ENCODE results near the gene MDGA2. TPM values are rescaled to one million over a fixed set of nuclear protein-coding genes. Genes with fewer than 3 reads are reported as not detected.

The MDGA2 gene
- polyA plus RNA-seq, 1 of the 3 experiments (the other 2 are of a cell fraction) = not detected

- Histone ChIP-seq H3K4me2 (no peak overlapping the region), H3K27me3 (ENCODE audit: insufficient read depth) (no peaks in the 10 kb centered on the region), H3K4me3 (ENCODE audit: low read depth in 2 of 2, low read length in 1 of 2) (no peak overlapping the region), H3K9ac (no peak overlapping the region), H3F3A (replicated peaks; ENCODE audit: insufficient read depth) (no peaks in the 10 kb centered on the region), H4K20me1 (ENCODE audit: insufficient read depth) (no peaks in the 10 kb centered on the region), H3K79me2 (ENCODE audit: insufficient read depth) (no peaks in the 10 kb centered on the region), H3K27ac (ENCODE audit: low read depth in 2 of 2, low read length in 1 of 2) (no peak overlapping the region), H3K36me3 (replicated peaks in 1 of 2; ENCODE audit: control insufficient read depth in 1 of 2, insufficient read depth in 2 of 2, low read length in 1 of 2) (no peaks in the 10 kb centered on the region), H2AFZ (ENCODE audit: low read depth) (no peak overlapping the region), H3K4me1 (ENCODE audit: control insufficient read depth in 1 of 2, insufficient read depth in 2 of 2, low read depth in 1 of 2, low read length in 1 of 2) (no peaks in the 10 kb centered on the region), H3K9me3 (no peaks in the 10 kb centered on the region), H3K9me2 (no peaks in the 10 kb centered on the region)
- CTCF ChIA-PET = no interaction called here
- WGBS (ENCODE audit: low lambda C conversion rate) = 0% methylated on average over 3 of the region's 3 CpGs
- no peak for TF ChIP-seq NRF1 (IDR thresholded peaks at IDR 0.05; ENCODE audit: low read depth, low read length)
- TF ChIP-seq MAX (IDR thresholded peaks at IDR 0.05; ENCODE audit: low read depth) = no peak
- TF ChIP-seq ELF1 (IDR thresholded peaks at IDR 0.05) = no peak
- no peak for TF ChIP-seq EZH2phosphoT487 (IDR thresholded peaks at IDR 0.05; ENCODE audit: borderline replicate concordance, low read depth)
- no peak for TF ChIP-seq TEAD4 (IDR thresholded peaks at IDR 0.05; ENCODE audit: borderline replicate concordance, insufficient read depth)
- TF ChIP-seq, protein P1, sequence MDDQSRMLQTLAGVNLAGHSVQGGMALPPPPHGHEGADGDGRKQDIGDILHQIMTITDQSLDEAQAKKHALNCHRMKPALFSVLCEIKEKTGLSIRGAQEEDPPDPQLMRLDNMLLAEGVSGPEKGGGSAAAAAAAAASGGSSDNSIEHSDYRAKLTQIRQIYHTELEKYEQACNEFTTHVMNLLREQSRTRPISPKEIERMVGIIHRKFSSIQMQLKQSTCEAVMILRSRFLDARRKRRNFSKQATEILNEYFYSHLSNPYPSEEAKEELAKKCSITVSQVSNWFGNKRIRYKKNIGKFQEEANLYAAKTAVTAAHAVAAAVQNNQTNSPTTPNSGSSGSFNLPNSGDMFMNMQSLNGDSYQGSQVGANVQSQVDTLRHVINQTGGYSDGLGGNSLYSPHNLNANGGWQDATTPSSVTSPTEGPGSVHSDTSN (IDR thresholded peaks at IDR 0.05) = no peak
- no peak for TF ChIP-seq JUND (IDR thresholded peaks at IDR 0.05)
- TF ChIP-seq, protein P2, sequence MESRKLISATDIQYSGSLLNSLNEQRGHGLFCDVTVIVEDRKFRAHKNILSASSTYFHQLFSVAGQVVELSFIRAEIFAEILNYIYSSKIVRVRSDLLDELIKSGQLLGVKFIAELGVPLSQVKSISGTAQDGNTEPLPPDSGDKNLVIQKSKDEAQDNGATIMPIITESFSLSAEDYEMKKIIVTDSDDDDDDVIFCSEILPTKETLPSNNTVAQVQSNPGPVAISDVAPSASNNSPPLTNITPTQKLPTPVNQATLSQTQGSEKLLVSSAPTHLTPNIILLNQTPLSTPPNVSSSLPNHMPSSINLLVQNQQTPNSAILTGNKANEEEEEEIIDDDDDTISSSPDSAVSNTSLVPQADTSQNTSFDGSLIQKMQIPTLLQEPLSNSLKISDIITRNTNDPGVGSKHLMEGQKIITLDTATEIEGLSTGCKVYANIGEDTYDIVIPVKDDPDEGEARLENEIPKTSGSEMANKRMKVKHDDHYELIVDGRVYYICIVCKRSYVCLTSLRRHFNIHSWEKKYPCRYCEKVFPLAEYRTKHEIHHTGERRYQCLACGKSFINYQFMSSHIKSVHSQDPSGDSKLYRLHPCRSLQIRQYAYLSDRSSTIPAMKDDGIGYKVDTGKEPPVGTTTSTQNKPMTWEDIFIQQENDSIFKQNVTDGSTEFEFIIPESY (IDR thresholded peaks at IDR 0.05; ENCODE audit: borderline replicate concordance, low read depth) = no peak
- no peak for TF ChIP-seq CTCF (IDR thresholded peaks at IDR 0.05)
- no peak for TF ChIP-seq GATA2 (CRISPR knock-in tag; IDR thresholded peaks at IDR 0.05)
- TF ChIP-seq EP300 (IDR thresholded peaks at IDR 0.05; ENCODE audit: borderline replicate concordance in 1 of 2, low read depth in 1 of 2, low read length in 1 of 2) = no peak
- TF ChIP-seq USF1 (IDR thresholded peaks at IDR 0.05; ENCODE audit: borderline replicate concordance, low read depth) = no peak
- no peak for TF ChIP-seq SIN3A (IDR thresholded peaks at IDR 0.05; ENCODE audit: borderline replicate concordance, low read depth, low read length)
- TF ChIP-seq RXRA (IDR thresholded peaks at IDR 0.05; ENCODE audit: borderline replicate concordance, low read depth) = no peak
- no peak for TF ChIP-seq YY1 (IDR thresholded peaks at IDR 0.05; ENCODE audit: low read depth)
- no peak for TF ChIP-seq TCF12 (IDR thresholded peaks at IDR 0.05)
- TF ChIP-seq REST (IDR thresholded peaks at IDR 0.05; ENCODE audit: low read depth, low read length) = no peak
- no peak for TF ChIP-seq RAD21 (IDR thresholded peaks at IDR 0.05; ENCODE audit: low read length)
- no peak for TF ChIP-seq FOXM1 (IDR thresholded peaks at IDR 0.05; ENCODE audit: low read depth)
- POLR2A ChIA-PET = no interaction called here
- DNase-seq = no peak
These were observed 56.0 kb downstream of the MDGA2 start for GRCh38 chr14:47619392-47619791.

Data from SK-N-SH (cell line).